HepG2 (cell line): Measurements from ENCODE around the gene CORT.

ENCODE experiments used
- CTCF ChIP-seq: sonication (generic); formaldehyde crosslinking; IDR thresholded peaks from 2 replicates; pipeline ENCODE4 v1.5.0; 2020; ENCODE audit warnings: mild to moderate bottlenecking, missing genetic modification reagents, moderate library complexity
- MAX ChIP-seq: IDR thresholded peaks from 2 replicates; pipeline ENCODE4 v1.6.1; 2012; ENCODE audit warnings: inconsistent platforms
- SSRP1 ChIP-seq: IDR thresholded peaks from 2 replicates; pipeline ENCODE4 v1.6.1; 2016; ENCODE audit warnings: control low read depth

- TF ChIP-seq SSRP1: no peak
- TF ChIP-seq CTCF (CRISPR knock-in tag): no peak
- no peak for TF ChIP-seq MAX
Measured at GRCh38 chr1:10449751-10450150, at the start of gene CORT.
